CD1c-positive myeloid dendritic cell (primary cell): ENCODE measurements around the gene ALDH1A3.
"Not testable (repeated sequence)": the region's sequence is repeated elsewhere in the genome, so short reads cannot be mapped to it uniquely, and the experiment has no call there.

ENCODE experiments used
- DNase-seq: peaks from one replicate; pipeline ENCODE4 v3.0.0-alpha.2; 2016; ENCODE audit errors: extremely low spot score

ALDH1A3 gene

GRCh38 chr15:100879464-100880138 is at the start of gene ALDH1A3:
Gene ALDH1A3, plus strand, starts transcription at chr15:100879831. Its CDS starts 77 bp downstream, at chr15:100879908.
- DNase-seq: no peak

- DNase-seq: no peak
These were observed 48.2 kb upstream of the ALDH1A3 start for GRCh38 chr15:100831467-100831866.

GRCh38 chr15:100832149-100832942 is 47.3 kb upstream of the ALDH1A3 start:
- DNase-seq: no peak

- DNase-seq: peak; percentile 26
These were observed 45.9 kb upstream of the ALDH1A3 start for GRCh38 chr15:100833417-100834389.

- peak; percentile 41 for DNase-seq
These were observed 44.9 kb upstream of the ALDH1A3 start for GRCh38 chr15:100834731-100835130.

- DNase-seq: no peak
These were observed 44.0 kb upstream of the ALDH1A3 start for GRCh38 chr15:100835636-100836035.

- no peak for DNase-seq
These were observed 43.1 kb upstream of the ALDH1A3 start for GRCh38 chr15:100836501-100836900.

GRCh38 chr15:100841426-100841825 is 38.2 kb upstream of the ALDH1A3 start:
- DNase-seq: no peak

- DNase-seq: no peak
These were observed 36.6 kb upstream of the ALDH1A3 start for GRCh38 chr15:100842756-100843730.

GRCh38 chr15:100844167-100844566 is 35.5 kb upstream of the ALDH1A3 start:
- no peak for DNase-seq

GRCh38 chr15:100844778-100845177 is 34.9 kb upstream of the ALDH1A3 start:
- no peak for DNase-seq

- DNase-seq: no peak
These were observed 32.4 kb upstream of the ALDH1A3 start for GRCh38 chr15:100847194-100847593.

GRCh38 chr15:100849021-100849854 is 30.4 kb upstream of the ALDH1A3 start:
- DNase-seq: peak; percentile 60

- no peak for DNase-seq
These were observed 29.8 kb upstream of the ALDH1A3 start for GRCh38 chr15:100849855-100850218.

- DNase-seq: not testable (repeated sequence)
These were observed 28.1 kb upstream of the ALDH1A3 start for GRCh38 chr15:100851428-100852015.

- DNase-seq: no peak
These were observed 27.0 kb upstream of the ALDH1A3 start for GRCh38 chr15:100852630-100853029.

- no peak for DNase-seq
These were observed 25.8 kb upstream of the ALDH1A3 start for GRCh38 chr15:100853676-100854440.

GRCh38 chr15:100856867-100857266 is 22.8 kb upstream of the ALDH1A3 start:
- DNase-seq: no peak

- DNase-seq: no peak
These were observed 21.3 kb upstream of the ALDH1A3 start for GRCh38 chr15:100858294-100858693.
